ENCODE results near the gene PSG5.
"Not testable (repeated sequence)": the region's sequence is repeated elsewhere in the genome, so short reads cannot be mapped to it uniquely, and the experiment has no call there.

The PSG5 gene

DNA sequence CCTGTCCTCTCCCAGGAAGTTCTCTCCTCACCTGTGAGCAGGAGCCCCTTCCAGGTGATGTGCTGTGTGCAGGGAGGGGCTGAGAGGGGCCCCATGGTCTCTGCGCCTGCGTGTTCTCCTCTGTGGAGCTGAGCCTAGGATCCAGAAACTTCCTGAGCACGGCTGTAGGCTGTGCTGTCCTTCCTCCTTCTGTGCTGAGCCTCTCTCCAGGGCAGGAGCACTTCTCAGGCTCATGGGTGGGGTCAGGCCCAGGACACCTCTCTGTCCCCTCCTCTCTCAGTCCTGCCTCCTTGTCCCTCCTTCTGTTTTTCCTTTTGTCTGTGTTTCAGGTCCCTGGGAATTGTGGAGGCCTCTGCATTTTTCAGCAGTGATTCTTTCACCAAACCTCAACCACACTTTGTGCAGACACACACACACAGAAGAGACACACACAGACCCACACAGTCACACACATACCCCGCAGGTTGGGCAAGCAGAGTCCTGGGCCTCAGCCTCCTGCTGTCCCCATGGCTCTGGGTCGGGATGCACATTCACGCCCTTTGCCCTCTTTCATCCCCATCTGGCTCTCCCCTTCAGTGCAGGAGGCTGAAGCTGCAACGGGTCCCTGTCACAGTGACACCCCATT is at the start of gene PSG5:
PSG5 (minus strand) TSS at position 226 of the 625 bp plus-strand sequence; CDS start at position 95, 131 bp downstream.
- DNase-seq, result not testable (repeated sequence)

GRCh38 chr19:43235686-43236085 is 49.4 kb upstream of the PSG5 start:
- DNase-seq, result not testable (repeated sequence)

GRCh38 chr19:43229315-43229714 is 43.0 kb upstream of the PSG5 start:
- no peak for DNase-seq

DNA sequence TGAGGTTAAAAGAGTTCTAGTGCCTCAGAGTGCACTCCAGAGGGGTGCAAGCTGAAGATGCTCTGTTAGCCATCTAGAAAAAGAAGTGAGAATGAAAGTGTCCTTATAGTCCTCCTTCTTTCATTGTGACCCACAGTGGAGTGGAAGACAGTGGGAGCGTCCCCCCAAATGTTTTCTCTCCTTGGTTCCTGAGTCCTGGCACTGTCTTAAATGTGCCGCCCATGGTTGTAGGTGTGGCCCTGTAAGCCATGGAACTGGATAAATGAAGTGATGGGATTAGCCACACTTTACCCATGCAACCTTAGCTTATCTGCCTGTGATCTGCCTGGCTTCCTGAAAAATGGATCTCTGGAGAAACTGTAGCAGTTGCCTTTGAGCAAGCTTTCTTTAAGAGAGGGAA is 42.4 kb upstream of the PSG5 start:
- peak in 1 of 6 experiments; percentile 1 for DNase-seq

DNA sequence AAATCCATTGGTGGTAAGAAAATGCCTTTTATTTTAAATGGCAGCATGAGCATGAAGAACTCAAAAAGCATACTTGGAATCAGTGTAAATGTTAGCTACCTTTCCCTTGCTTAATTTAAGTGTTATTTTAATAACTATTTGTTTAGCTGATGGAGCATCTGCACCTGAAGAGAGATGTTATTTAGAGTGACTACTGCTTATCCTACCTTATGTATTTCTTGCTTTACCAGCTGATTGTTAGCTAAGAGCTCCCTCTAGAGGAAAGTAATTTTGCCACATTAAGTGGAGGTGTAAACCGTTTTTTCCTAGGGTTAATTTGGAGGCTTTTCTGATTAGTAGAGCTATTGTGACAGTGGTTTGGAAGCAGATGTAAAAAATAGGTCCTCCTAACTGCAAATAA is 40.6 kb upstream of the PSG5 start:
- DNase-seq, result not testable (repeated sequence)

DNA sequence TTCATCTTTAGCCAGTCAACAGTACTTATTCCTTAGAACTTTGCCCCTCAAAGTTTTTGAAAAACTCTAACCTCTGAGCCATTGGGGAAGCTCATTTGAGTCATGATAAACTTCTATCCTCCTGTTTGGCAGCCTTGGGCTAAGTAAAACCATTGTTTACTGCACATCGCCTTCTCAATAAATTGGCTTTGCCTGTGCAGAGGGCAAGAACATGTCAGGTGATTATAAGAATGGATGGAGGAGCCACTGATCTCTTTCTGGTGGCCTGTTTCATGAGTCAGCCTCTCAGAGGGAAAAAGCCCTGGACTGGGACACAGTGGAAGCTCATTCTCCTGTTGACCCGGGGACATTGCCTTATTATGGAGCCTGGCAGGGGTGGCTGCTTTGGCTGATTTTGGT is 38.5 kb upstream of the PSG5 start:
- DNase-seq, result no peak

- not testable (repeated sequence) for DNase-seq
Observed at GRCh38 chr19:43224201-43224854, 38.0 kb upstream of the PSG5 start.

DNA sequence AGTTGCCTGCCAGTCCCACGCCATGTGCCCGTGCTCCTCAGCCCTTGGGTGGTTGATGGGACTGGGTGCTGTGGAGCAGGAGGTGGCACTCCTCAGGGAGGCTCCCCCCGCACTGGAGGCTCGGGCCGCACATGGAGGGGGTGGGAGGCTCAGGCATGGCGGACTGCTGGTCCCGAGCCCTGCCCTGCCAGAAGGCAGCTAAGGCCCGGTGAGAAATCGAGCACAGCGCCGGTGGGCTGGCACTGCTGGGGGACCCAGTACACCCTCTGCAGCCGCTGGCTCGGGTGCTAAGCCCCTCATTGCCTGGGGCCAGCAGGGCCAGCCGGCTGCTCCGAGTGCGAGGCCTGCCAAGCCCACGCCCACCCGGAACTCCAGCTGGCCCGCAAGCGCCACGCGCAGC is 35.6 kb upstream of the PSG5 start:
- DNase-seq, result not testable (repeated sequence)

DNA sequence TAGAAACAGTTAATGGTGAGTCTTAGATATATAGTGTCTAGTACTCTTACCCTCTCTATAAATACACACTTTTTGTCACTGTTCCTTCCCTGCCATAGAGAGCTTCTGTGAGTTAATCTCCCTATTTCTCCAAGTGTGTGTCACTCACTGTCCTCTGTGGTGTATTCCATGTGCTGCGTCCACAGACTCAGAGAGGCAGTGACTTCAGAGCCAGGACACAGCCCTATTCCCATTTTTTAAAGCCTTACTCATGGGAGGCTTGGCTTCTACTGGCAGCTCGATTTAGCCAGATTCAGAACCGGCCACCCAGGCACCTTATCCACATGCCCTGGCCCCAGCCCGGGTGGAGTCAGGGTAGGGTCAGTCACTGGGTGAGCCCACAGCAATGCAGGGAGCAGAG is 32.8 kb upstream of the PSG5 start:
- DNase-seq, result not testable (repeated sequence)

DNA sequence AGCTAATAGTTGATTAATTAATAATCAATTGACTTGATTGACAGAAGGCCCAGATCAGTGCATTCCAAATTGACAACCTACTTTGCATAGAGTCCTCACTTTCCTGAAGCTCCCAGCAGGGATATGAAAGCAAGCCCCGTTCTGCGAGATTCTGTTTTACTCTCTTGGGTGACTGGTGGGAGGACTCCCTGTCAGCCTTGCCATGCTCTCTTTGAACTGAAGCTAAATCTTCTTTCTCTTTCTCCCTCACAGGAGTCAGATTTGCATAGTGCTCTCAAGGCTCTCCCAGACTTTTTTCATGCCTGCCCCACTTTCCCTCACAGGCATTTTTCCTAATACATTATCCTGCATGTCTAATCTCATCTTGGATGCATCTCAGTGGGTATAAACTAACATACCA is 29.5 kb upstream of the PSG5 start:
- DNase-seq, result not testable (repeated sequence)

GRCh38 chr19:43207991-43208390 is 21.7 kb upstream of the PSG5 start:
- no peak for DNase-seq

GRCh38 chr19:43207174-43207573 is 20.8 kb upstream of the PSG5 start:
- not testable (repeated sequence) for DNase-seq

DNA sequence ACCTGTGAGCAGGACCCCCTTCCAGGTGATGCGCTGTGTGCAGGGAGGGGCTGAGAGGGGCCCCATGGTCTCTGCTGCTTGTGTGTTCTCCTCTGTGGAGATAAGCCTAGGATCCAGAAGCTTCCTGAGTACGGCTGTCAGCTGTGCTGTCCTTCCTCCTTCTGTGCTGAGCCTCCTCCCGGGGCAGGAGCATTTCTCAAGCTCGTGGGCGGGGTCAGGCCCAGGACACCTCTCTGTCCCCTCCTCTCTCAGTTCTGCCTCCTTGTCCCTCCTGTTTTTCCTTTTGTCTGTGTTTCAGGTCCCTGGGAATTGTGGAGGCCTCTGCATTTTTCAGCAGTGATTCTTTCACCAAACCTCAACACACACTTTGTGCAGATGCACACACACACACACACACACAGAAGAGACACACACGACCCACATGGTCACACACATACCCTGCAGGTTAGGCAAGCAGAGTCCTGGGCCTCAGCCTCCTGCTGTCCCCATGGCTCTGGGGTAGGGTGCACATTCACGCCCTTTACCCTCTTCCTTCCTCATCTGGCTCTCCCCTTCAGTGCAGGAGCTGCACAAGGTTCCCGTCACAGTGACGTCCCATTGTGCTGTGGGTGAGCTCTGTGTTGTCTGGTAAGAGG is 19.3 kb upstream of the PSG5 start, which contains the start of gene PSG4:
PSG4 (minus strand) TSS at position 168 of the 635 bp plus-strand sequence; CDS start at position 66, 102 bp downstream.
- DNase-seq, result not testable (repeated sequence)

DNA sequence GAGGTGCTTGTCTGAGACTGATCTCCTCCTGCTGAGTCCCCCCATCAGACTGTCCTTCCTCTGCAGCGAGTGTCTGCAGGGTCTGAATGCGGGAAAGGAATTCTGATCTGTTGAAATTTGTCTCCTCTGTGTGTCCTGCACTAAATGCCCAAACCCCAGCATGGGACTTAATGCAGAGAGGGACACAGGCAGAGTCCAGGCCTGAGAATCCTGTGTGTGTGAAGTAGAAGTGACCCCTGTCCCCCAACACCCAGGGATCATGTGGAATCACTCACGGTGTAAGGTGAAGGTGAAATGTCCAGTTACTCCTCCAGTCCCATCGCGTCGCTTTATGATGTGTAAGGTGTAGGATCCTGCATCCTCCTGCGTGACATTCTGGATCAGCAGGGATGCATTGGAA is 17.3 kb upstream of the PSG5 start:
- DNase-seq, result not testable (repeated sequence)

- DNase-seq, result not testable (repeated sequence)
Observed at GRCh38 chr19:43201891-43202290, 15.6 kb upstream of the PSG5 start.

- not testable (repeated sequence) for DNase-seq
Observed at GRCh38 chr19:43201337-43201801, 15.0 kb upstream of the PSG5 start.

DNA sequence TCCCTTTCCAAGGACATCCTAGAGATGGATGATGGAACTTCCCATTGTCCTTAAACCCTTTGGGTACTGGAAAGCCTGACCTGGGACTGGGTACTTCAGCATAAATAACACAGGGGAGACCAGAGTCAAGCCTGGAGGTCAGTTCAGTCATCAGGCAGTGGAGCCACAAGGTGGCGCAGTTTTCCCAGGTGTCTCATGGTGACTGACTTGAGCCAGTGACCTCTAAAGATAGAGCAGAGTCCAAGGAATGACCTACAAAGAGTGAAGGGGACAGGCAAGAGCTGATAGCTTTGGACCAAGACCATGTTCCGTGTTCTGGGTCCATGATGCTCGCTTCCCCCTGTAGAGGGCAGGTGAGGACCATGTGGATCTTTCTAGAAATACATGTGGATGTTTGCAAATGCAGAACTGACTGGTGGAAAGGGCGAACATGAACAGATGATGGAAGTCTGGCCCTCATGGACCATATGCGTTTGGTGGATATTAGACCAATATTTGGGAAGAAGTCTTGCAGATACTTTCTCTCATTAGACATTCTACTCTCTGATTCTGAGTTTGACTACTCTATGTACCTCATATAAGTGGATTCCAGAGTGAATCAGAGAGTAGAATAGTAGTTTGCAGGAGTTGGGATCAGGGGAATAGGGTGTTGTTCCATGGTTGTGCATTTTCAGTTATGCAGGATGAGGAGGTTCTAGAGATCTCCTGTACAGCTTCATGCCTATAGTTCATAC is 12.5 kb upstream of the PSG5 start:
- not testable (repeated sequence) for DNase-seq

GRCh38 chr19:43197666-43198397 is 11.5 kb upstream of the PSG5 start:
- DNase-seq, result not testable (repeated sequence)

GRCh38 chr19:43194397-43194796 is 8.1 kb upstream of the PSG5 start:
- not testable (repeated sequence) for DNase-seq

- DNase-seq, result not testable (repeated sequence)
Observed at GRCh38 chr19:43192381-43193155, 6.2 kb upstream of the PSG5 start.

- DNase-seq, result not testable (repeated sequence)
Observed at GRCh38 chr19:43188092-43188491, 1.8 kb upstream of the PSG5 start.
